ENCODE results near the gene TRAF2.

DNA sequence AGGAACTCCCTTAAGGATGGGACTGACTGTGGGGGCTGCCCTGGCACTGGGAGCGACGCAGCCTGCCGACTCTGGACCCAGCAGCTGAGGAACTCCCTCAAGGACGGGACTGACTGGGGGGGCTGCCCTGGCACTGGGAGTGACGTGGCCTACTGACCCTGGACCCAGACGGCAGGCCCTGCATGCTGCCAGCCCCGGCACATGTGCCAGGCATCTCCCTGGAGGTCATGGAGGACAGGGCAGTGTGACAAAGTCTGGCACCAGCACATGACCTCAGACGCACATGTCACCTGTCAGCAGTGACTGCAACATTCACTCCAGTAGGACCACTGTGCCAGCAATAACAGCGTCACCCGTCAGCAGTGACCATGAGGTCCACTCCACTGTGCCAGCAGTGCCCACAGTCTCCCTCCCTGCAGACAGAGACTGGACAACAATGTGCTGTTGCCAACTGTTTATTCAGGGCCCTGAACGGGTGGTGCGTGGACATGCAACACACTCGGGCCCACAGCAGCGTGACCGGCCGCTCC lies 53.7 kb downstream of the TRAF2 start:
- TF ChIP-seq, protein P1, sequence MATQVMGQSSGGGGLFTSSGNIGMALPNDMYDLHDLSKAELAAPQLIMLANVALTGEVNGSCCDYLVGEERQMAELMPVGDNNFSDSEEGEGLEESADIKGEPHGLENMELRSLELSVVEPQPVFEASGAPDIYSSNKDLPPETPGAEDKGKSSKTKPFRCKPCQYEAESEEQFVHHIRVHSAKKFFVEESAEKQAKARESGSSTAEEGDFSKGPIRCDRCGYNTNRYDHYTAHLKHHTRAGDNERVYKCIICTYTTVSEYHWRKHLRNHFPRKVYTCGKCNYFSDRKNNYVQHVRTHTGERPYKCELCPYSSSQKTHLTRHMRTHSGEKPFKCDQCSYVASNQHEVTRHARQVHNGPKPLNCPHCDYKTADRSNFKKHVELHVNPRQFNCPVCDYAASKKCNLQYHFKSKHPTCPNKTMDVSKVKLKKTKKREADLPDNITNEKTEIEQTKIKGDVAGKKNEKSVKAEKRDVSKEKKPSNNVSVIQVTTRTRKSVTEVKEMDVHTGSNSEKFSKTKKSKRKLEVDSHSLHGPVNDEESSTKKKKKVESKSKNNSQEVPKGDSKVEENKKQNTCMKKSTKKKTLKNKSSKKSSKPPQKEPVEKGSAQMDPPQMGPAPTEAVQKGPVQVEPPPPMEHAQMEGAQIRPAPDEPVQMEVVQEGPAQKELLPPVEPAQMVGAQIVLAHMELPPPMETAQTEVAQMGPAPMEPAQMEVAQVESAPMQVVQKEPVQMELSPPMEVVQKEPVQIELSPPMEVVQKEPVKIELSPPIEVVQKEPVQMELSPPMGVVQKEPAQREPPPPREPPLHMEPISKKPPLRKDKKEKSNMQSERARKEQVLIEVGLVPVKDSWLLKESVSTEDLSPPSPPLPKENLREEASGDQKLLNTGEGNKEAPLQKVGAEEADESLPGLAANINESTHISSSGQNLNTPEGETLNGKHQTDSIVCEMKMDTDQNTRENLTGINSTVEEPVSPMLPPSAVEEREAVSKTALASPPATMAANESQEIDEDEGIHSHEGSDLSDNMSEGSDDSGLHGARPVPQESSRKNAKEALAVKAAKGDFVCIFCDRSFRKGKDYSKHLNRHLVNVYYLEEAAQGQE (IDR thresholded peaks at IDR 0.05; ENCODE audit: low read depth), result no peak
- TF ChIP-seq YY1 (IDR thresholded peaks at IDR 0.05; ENCODE audit: low read depth), result no peak
- no peak for TF ChIP-seq TAF1 (IDR thresholded peaks at IDR 0.05; ENCODE audit: low read depth)
- TF ChIP-seq CEBPB (IDR thresholded peaks at IDR 0.05), result no peak
- TF ChIP-seq, protein P2, sequence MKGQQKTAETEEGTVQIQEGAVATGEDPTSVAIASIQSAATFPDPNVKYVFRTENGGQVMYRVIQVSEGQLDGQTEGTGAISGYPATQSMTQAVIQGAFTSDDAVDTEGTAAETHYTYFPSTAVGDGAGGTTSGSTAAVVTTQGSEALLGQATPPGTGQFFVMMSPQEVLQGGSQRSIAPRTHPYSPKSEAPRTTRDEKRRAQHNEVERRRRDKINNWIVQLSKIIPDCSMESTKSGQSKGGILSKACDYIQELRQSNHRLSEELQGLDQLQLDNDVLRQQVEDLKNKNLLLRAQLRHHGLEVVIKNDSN (IDR thresholded peaks at IDR 0.05), result no peak
- TF ChIP-seq EGR1 (IDR thresholded peaks at IDR 0.05), result no peak
- TF ChIP-seq, protein P3, sequence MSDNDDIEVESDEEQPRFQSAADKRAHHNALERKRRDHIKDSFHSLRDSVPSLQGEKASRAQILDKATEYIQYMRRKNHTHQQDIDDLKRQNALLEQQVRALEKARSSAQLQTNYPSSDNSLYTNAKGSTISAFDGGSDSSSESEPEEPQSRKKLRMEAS (IDR thresholded peaks at IDR 0.05), result no peak
- TF ChIP-seq EP300 (IDR thresholded peaks at IDR 0.05; ENCODE audit: borderline replicate concordance), result no peak
- TF ChIP-seq TEAD4 (IDR thresholded peaks at IDR 0.05), result no peak
- no peak for TF ChIP-seq NFIC (IDR thresholded peaks at IDR 0.05)
- TF ChIP-seq RAD21 (IDR thresholded peaks at IDR 0.05; ENCODE audit: low read depth), result no peak
- no peak for TF ChIP-seq FOXM1 (IDR thresholded peaks at IDR 0.05; ENCODE audit: borderline replicate concordance, low read depth)

All from Ishikawa (cell line).